ENCODE results near the gene SCTR. TPM values are rescaled to one million over a fixed set of nuclear protein-coding genes. Genes with fewer than 3 reads are reported as not detected.

The SCTR gene
- total RNA-seq, 1 donor from 2014 or later: 33.1 TPM

GRCh38 chr2:119442226-119442619, 82.1 kb downstream of the SCTR start:
- Mint-ChIP-seq H3K9me3 (ENCODE audit: low read depth) (no peaks in the 10 kb centered on the region), H3K36me3 (ENCODE audit: insufficient read depth) (peaks cover 6% of the 10 kb centered on the region), H3K4me1 (ENCODE audit: low read depth) (peaks cover 11% of the 10 kb centered on the region), H3K4me3 (ENCODE audit: low read depth) (no peak overlapping the region), H3K27ac (no peak overlapping the region), H3K27me3 (no peaks in the 10 kb centered on the region)
- no peak for DNase-seq (ENCODE audit: low spot score, unreplicated experiment)
- TF ChIP-seq CTCF (IDR thresholded peaks at IDR 0.05; ENCODE audit: unreplicated experiment): no peak

- Mint-ChIP-seq H3K4me3 (ENCODE audit: low read depth) (no peak overlapping the region), H3K27me3 (no peaks in the 10 kb centered on the region), H3K27ac (no peak overlapping the region), H3K36me3 (ENCODE audit: insufficient read depth) (peaks cover 7% of the 10 kb centered on the region), H3K4me1 (ENCODE audit: low read depth) (peaks cover 11% of the 10 kb centered on the region), H3K9me3 (ENCODE audit: low read depth) (no peaks in the 10 kb centered on the region)
- no peak for TF ChIP-seq CTCF (IDR thresholded peaks at IDR 0.05; ENCODE audit: unreplicated experiment)
- no peak for DNase-seq (ENCODE audit: low spot score, unreplicated experiment)
Measured at GRCh38 chr2:119441376-119442225, 82.7 kb downstream of the SCTR start.

- Mint-ChIP-seq H3K27me3 (no peaks in the 10 kb centered on the region), H3K9me3 (ENCODE audit: low read depth) (no peaks in the 10 kb centered on the region), H3K4me3 (ENCODE audit: low read depth) (no peak overlapping the region), H3K27ac (no peak overlapping the region), H3K4me1 (ENCODE audit: low read depth) (peaks cover 11% of the 10 kb centered on the region), H3K36me3 (ENCODE audit: insufficient read depth) (peaks cover 7% of the 10 kb centered on the region)
- TF ChIP-seq CTCF (IDR thresholded peaks at IDR 0.05; ENCODE audit: unreplicated experiment): no peak
- no peak for DNase-seq (ENCODE audit: low spot score, unreplicated experiment)
Measured at GRCh38 chr2:119440873-119441272, 83.4 kb downstream of the SCTR start.

- Mint-ChIP-seq H3K9me3 (ENCODE audit: low read depth) (no peaks in the 10 kb centered on the region), H3K27me3 (no peaks in the 10 kb centered on the region), H3K4me1 (ENCODE audit: low read depth) (peaks cover 14% of the 10 kb centered on the region), H3K4me3 (ENCODE audit: low read depth) (no peak overlapping the region), H3K36me3 (ENCODE audit: insufficient read depth) (peaks cover 8% of the 10 kb centered on the region), H3K27ac (no peak overlapping the region)
- DNase-seq (ENCODE audit: low spot score, unreplicated experiment): no peak
- TF ChIP-seq CTCF (IDR thresholded peaks at IDR 0.05; ENCODE audit: unreplicated experiment): no peak
Measured at GRCh38 chr2:119440501-119440870, 83.8 kb downstream of the SCTR start.

- Mint-ChIP-seq H3K9me3 (ENCODE audit: low read depth) (no peaks in the 10 kb centered on the region), H3K27me3 (no peaks in the 10 kb centered on the region), H3K36me3 (ENCODE audit: insufficient read depth) (peaks cover 8% of the 10 kb centered on the region), H3K4me1 (ENCODE audit: low read depth) (peaks cover 19% of the 10 kb centered on the region), H3K27ac (no peak overlapping the region), H3K4me3 (ENCODE audit: low read depth) (no peak overlapping the region)
- no peak for TF ChIP-seq CTCF (IDR thresholded peaks at IDR 0.05; ENCODE audit: unreplicated experiment)
- DNase-seq (ENCODE audit: low spot score, unreplicated experiment): no peak
Measured at GRCh38 chr2:119439574-119440500, 84.4 kb downstream of the SCTR start.

Data from progenitor cell of endocrine pancreas (in vitro differentiated cells).